Measurements from ENCODE around the gene SLC30A1. TPM values are rescaled to one million over a fixed set of nuclear protein-coding genes. Genes with fewer than 3 reads are reported as not detected.

Gene SLC30A1
- total and polyA plus RNA-seq, 2 of the 13 experiments (the other 11 are each of a cell fraction or from before 2014, with no cell fraction given): 5.9 to 24.4 TPM

DNA sequence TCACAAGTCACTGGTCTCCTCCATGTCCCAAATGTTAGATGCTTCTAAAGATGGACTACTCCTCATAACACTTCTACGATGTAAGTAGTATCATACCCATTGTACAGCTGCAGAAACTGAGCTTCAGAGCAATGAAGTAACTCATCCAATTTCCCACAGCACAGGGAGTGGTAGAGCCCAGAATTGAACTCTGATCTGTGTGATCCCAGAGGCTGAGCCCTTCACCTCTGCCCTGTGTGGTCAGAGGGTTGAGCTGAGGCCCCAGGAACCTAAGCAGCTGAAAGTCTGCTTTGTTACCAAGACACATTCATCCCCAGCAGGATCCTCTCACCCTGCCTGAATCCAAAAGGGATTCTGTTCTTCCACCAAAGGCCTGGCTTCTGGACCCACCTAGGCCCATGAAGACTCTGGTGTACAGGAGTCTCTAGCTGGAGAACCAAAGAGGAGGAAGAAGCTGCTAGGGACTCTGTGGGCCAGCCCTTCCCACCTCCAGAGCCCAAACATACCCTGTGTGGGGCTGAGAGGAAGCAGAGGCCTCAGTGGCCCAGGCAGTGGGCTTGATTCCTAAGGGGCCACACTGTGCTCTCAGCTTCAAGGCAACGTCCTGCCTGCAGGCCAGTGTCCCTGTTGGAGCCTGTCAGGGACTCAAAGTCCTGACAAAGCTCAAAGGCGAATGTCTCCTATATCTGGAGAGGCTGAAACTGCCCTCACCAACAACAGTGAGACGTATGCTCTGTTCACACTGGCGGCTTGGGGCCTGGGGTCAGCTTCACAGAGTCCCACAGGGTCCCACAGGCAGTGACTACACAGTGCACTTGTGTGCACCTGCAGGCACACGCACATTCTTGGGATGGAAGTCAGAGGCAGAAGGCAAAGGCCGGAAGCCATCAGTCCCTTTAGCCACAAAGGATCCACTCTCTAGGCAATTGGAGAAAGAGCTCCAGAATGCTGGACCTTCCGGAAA, 40.4 kb upstream of the SLC30A1 start (continued):
- TF ChIP-seq, protein P1, sequence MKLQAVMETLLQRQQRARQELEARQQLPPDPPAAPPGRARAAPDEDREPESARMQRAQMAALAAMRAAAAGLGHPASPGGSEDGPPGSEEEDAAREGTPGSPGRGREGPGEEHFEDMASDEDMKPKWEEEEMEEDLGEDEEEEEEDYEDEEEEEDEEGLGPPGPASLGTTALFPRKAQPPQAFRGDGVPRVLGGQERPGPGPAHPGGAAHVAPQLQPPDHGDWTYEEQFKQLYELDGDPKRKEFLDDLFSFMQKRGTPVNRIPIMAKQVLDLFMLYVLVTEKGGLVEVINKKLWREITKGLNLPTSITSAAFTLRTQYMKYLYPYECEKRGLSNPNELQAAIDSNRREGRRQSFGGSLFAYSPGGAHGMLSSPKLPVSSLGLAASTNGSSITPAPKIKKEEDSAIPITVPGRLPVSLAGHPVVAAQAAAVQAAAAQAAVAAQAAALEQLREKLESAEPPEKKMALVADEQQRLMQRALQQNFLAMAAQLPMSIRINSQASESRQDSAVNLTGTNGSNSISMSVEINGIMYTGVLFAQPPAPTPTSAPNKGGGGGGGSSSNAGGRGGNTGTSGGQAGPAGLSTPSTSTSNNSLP (IDR thresholded peaks at IDR 0.05; ENCODE audit: low read depth, low read length): 0 out of 2 replicates have a peak, but pooled peaks have one; percentile 19
- TF ChIP-seq PCBP2 (optimal IDR thresholded peaks at IDR 0.05; ENCODE audit: low read depth, low read length, poor library complexity, severe bottlenecking) (no peak), GLI4 (CRISPR knock-in tag; IDR thresholded peaks at IDR 0.05; ENCODE audit: borderline replicate concordance) (no peak), RFXANK (CRISPR knock-in tag; IDR thresholded peaks at IDR 0.05) (no peak), MAX (IDR thresholded peaks at IDR 0.05) (peak; percentile 60; the same call in 1 of the 2 replicates), ZNF878 (CRISPR knock-in tag; IDR thresholded peaks at IDR 0.05) (no peak), MXD3 (CRISPR knock-in tag; IDR thresholded peaks at IDR 0.05) (no peak), SALL1 (CRISPR knock-in tag; IDR thresholded peaks at IDR 0.05) (peak; percentile 61), ZNF749 (CRISPR knock-in tag; IDR thresholded peaks at IDR 0.05; ENCODE audit: borderline replicate concordance) (no peak), ZC3H4 (CRISPR knock-in tag; IDR thresholded peaks at IDR 0.05; ENCODE audit: borderline replicate concordance) (no peak), ZNF451 (CRISPR knock-in tag; IDR thresholded peaks at IDR 0.05) (no peak), MIER3 (CRISPR knock-in tag; IDR thresholded peaks at IDR 0.05; ENCODE audit: borderline replicate concordance) (no peak), ZBTB1 (CRISPR knock-in tag; IDR thresholded peaks at IDR 0.05; ENCODE audit: borderline replicate concordance) (no peak), ZFP1 (CRISPR knock-in tag; IDR thresholded peaks at IDR 0.05) (no peak)
- TF ChIP-seq, protein P2, sequence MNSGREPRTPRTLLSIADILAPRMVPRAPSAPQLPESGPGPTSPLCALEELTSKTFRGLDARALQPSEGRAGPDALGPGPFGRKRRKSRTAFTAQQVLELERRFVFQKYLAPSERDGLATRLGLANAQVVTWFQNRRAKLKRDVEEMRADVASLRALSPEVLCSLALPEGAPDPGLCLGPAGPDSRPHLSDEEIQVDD (CRISPR knock-in tag; IDR thresholded peaks at IDR 0.05; ENCODE audit: borderline replicate concordance): no peak
- TF ChIP-seq, protein P3, sequence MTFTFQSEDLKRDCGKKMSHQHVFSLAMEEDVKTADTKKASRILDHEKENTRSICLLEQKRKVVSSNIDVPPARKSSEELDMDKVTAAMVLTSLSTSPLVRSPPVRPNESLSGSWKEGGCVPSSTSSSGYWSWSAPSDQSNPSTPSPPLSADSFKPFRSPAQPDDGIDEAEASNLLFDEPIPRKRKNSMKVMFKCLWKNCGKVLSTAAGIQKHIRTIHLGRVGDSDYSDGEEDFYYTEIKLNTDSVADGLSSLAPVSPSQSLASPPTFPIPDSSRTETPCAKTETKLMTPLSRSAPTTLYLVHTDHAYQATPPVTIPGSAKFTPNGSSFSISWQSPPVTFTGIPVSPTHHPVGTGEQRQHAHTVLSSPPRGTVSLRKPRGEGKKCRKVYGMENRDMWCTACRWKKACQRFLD (CRISPR knock-in tag; IDR thresholded peaks at IDR 0.05; ENCODE audit: borderline replicate concordance): no peak
- TF ChIP-seq, protein P4, sequence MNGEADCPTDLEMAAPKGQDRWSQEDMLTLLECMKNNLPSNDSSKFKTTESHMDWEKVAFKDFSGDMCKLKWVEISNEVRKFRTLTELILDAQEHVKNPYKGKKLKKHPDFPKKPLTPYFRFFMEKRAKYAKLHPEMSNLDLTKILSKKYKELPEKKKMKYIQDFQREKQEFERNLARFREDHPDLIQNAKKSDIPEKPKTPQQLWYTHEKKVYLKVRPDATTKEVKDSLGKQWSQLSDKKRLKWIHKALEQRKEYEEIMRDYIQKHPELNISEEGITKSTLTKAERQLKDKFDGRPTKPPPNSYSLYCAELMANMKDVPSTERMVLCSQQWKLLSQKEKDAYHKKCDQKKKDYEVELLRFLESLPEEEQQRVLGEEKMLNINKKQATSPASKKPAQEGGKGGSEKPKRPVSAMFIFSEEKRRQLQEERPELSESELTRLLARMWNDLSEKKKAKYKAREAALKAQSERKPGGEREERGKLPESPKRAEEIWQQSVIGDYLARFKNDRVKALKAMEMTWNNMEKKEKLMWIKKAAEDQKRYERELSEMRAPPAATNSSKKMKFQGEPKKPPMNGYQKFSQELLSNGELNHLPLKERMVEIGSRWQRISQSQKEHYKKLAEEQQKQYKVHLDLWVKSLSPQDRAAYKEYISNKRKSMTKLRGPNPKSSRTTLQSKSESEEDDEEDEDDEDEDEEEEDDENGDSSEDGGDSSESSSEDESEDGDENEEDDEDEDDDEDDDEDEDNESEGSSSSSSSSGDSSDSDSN (CRISPR knock-in tag; IDR thresholded peaks at IDR 0.05): peak; percentile 30; the same call in 1 of the 2 replicates
- TF ChIP-seq, protein P5, sequence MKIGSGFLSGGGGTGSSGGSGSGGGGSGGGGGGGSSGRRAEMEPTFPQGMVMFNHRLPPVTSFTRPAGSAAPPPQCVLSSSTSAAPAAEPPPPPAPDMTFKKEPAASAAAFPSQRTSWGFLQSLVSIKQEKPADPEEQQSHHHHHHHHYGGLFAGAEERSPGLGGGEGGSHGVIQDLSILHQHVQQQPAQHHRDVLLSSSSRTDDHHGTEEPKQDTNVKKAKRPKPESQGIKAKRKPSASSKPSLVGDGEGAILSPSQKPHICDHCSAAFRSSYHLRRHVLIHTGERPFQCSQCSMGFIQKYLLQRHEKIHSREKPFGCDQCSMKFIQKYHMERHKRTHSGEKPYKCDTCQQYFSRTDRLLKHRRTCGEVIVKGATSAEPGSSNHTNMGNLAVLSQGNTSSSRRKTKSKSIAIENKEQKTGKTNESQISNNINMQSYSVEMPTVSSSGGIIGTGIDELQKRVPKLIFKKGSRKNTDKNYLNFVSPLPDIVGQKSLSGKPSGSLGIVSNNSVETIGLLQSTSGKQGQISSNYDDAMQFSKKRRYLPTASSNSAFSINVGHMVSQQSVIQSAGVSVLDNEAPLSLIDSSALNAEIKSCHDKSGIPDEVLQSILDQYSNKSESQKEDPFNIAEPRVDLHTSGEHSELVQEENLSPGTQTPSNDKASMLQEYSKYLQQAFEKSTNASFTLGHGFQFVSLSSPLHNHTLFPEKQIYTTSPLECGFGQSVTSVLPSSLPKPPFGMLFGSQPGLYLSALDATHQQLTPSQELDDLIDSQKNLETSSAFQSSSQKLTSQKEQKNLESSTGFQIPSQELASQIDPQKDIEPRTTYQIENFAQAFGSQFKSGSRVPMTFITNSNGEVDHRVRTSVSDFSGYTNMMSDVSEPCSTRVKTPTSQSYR (CRISPR knock-in tag; IDR thresholded peaks at IDR 0.05; ENCODE audit: borderline replicate concordance): no peak

Measured in HepG2 (cell line).